PC-9 (cell line): Measurements from ENCODE around the gene CRYL1. TPM values are rescaled to one million over a fixed set of nuclear protein-coding genes. Genes with fewer than 3 reads are reported as not detected.

Experiments used
- BruUV-seq: library from RNA; stranded (reverse); fragments of 400-500 nt; replicated peaks from 2 replicates; lab custom pipeline; 2021; lab: Mats Ljungman, UMichigan
- CTCF ChIA-PET: fragments of 300-600 bp; sonication (Branson Sonifier 250); formaldehyde crosslinking; loops from one replicate; lab custom pipeline; 2022; ENCODE audit warnings: antibody characterized with exemption; lab: Charles Lee
- POLR2A ChIA-PET: fragments of 300-600 bp; sonication (Branson Sonifier 250); formaldehyde crosslinking; loops from one replicate; lab custom pipeline; 2022; ENCODE audit warnings: antibody characterized with exemption; ENCODE audit not compliant: unreplicated experiment; lab: Charles Lee
- DNase-seq, 2 experiments: peaks; one replicate each; pipeline versions ENCODE4 v3.0.0 to v3.0.0-alpha.2; 2015 to 2022; ENCODE audit warnings: mixed read lengths in 1 of 2
- H2AFZ ChIP-seq: fragments of 200-600 bp; sonication (generic); 2 replicates; pipeline ENCODE4 v1.8.1; 2017; ENCODE audit warnings: antibody characterized with exemption
- H3F3A ChIP-seq: fragments of 200-600 bp; sonication (generic); 2 replicates; pipeline ENCODE4 v1.8.1; 2017; ENCODE audit warnings: antibody characterized with exemption, mild to moderate bottlenecking, low read depth; ENCODE audit not compliant: insufficient read depth
- H3K27ac ChIP-seq: fragments of 200-600 bp; sonication (generic); 2 replicates; pipeline ENCODE4 v1.6.1; 2016; ENCODE audit warnings: mixed run types
- H3K27me3 ChIP-seq: fragments of 200-600 bp; sonication (generic); 2 replicates; pipeline ENCODE4 v1.6.1; 2016; ENCODE audit warnings: low read depth, mixed run types; ENCODE audit not compliant: insufficient read depth
- H3K36me3 ChIP-seq: fragments of 200-600 bp; sonication (generic); 2 replicates; pipeline ENCODE4 v1.6.1; 2016; ENCODE audit warnings: low read depth, mixed run types
- H3K4me1 ChIP-seq: fragments of 200-600 bp; sonication (generic); replicated peaks from 2 replicates; pipeline ENCODE4 v1.6.1; 2016; ENCODE audit warnings: mixed run types; ENCODE audit not compliant: insufficient read depth
- H3K4me2 ChIP-seq: fragments of 200-600 bp; sonication (generic); 2 replicates; pipeline ENCODE4 v1.6.1; 2017; ENCODE audit warnings: mixed run types
- H3K4me3 ChIP-seq: fragments of 200-600 bp; sonication (generic); 2 replicates; pipeline ENCODE4 v1.6.1; 2016; ENCODE audit warnings: mixed run types
- H3K79me2 ChIP-seq: fragments of 200-600 bp; sonication (generic); 2 replicates; pipeline ENCODE4 v1.6.1; 2017; ENCODE audit warnings: low read depth, mixed run types
- H3K9me2 ChIP-seq: fragments of 200-600 bp; sonication (generic); 2 replicates; pipeline ENCODE4 v1.8.1; 2017; ENCODE audit warnings: mild to moderate bottlenecking; ENCODE audit not compliant: insufficient read depth
- H3K9me3 ChIP-seq: fragments of 200-600 bp; sonication (generic); 2 replicates; pipeline ENCODE4 v1.8.1; 2016; ENCODE audit warnings: low read depth; ENCODE audit not compliant: insufficient read depth
- H4K20me1 ChIP-seq: fragments of 200-600 bp; sonication (generic); 2 replicates; pipeline ENCODE4 v1.8.1; 2017; ENCODE audit not compliant: insufficient read depth
- EZH2 ChIP-seq: fragments of 200-600 bp; sonication (generic); IDR thresholded peaks from 2 replicates; pipeline ENCODE4 v1.8.0; 2017; ENCODE audit warnings: antibody characterized with exemption, low read depth
- intact Hi-C: fragments of 100-400 bp; cut with micrococcal nuclease; formaldehyde crosslinking; loops from one replicate; pipeline ENCODE4 v1.10.0; 2022; ENCODE audit not compliant: unreplicated experiment
- total RNA-seq: library from RNA; stranded (reverse); gene quantifications from 2 replicates; pipeline ENCODE4 v1.2.3, GENCODE V29; 2021
- TF ChIP-seq, protein P1 (sequence below): fragments of 200-600 bp; sonication (generic); conservative IDR thresholded peaks from 2 replicates; pipeline ENCODE4 v1.6.1; 2017; ENCODE audit warnings: mixed run types, antibody characterized with exemption, mild to moderate bottlenecking, moderate library complexity

Gene CRYL1
- total RNA-seq, 1 experiment from 2014 or later: 8.7 TPM

GRCh38 chr13:20408181-20408580 lies 117.5 kb downstream of the CRYL1 start:
- intact Hi-C loops: no loop called here
- H3F3A ChIP-seq: peaks cover 5% of the 10 kb centered on the region
- H3K9me2 ChIP-seq: no peaks in the 10 kb centered on the region
- no peak for DNase-seq
- TF ChIP-seq, protein P1, sequence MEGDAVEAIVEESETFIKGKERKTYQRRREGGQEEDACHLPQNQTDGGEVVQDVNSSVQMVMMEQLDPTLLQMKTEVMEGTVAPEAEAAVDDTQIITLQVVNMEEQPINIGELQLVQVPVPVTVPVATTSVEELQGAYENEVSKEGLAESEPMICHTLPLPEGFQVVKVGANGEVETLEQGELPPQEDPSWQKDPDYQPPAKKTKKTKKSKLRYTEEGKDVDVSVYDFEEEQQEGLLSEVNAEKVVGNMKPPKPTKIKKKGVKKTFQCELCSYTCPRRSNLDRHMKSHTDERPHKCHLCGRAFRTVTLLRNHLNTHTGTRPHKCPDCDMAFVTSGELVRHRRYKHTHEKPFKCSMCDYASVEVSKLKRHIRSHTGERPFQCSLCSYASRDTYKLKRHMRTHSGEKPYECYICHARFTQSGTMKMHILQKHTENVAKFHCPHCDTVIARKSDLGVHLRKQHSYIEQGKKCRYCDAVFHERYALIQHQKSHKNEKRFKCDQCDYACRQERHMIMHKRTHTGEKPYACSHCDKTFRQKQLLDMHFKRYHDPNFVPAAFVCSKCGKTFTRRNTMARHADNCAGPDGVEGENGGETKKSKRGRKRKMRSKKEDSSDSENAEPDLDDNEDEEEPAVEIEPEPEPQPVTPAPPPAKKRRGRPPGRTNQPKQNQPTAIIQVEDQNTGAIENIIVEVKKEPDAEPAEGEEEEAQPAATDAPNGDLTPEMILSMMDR: no peak
- TF ChIP-seq EZH2: no peak
- no peaks in the 10 kb centered on the region for H4K20me1 ChIP-seq
- H3K27ac ChIP-seq: no peak overlapping the region
- no peak overlapping the region for H2AFZ ChIP-seq
- no TSS peak for BruUV-seq
- H3K9me3 ChIP-seq: no peaks in the 10 kb centered on the region
- no peaks in the 10 kb centered on the region for H3K27me3 ChIP-seq
- CTCF ChIA-PET: no interaction called here
- H3K4me3 ChIP-seq: no peak overlapping the region
- no peaks in the 10 kb centered on the region for H3K79me2 ChIP-seq
- H3K4me2 ChIP-seq: no peak overlapping the region
- H3K36me3 ChIP-seq: no peaks in the 10 kb centered on the region
- H3K4me1 ChIP-seq: peaks cover 13% of the 10 kb centered on the region
- POLR2A ChIA-PET: no interaction called here

GRCh38 chr13:20407759-20408158 lies 117.9 kb downstream of the CRYL1 start:
- Histone ChIP-seq H3K36me3 (no peaks in the 10 kb centered on the region), H3K4me3 (no peak overlapping the region), H3K9me3 (no peaks in the 10 kb centered on the region), H3K27me3 (no peaks in the 10 kb centered on the region), H3K4me2 (no peak overlapping the region), H3F3A (peaks cover 5% of the 10 kb centered on the region), H3K4me1 (peaks cover 17% of the 10 kb centered on the region), H3K27ac (no peak overlapping the region), H3K79me2 (no peaks in the 10 kb centered on the region), H2AFZ (no peak overlapping the region), H4K20me1 (no peaks in the 10 kb centered on the region), H3K9me2 (no peaks in the 10 kb centered on the region)
- POLR2A ChIA-PET: no interaction called here
- CTCF ChIA-PET: no interaction called here
- intact Hi-C loops: no loop called here
- no TSS peak for BruUV-seq
- TF ChIP-seq, protein P1: no peak
- no peak for TF ChIP-seq EZH2
- DNase-seq: no peak

GRCh38 chr13:20405691-20406090 lies 120.0 kb downstream of the CRYL1 start:
- Histone ChIP-seq H3K4me1 (peaks cover 37% of the 10 kb centered on the region), H3K79me2 (no peaks in the 10 kb centered on the region), H3K9me2 (no peaks in the 10 kb centered on the region), H2AFZ (no peak overlapping the region), H3K36me3 (no peaks in the 10 kb centered on the region), H3K9me3 (no peaks in the 10 kb centered on the region), H4K20me1 (no peaks in the 10 kb centered on the region), H3K4me3 (no peak overlapping the region), H3K27ac (no peak overlapping the region), H3K27me3 (no peaks in the 10 kb centered on the region), H3K4me2 (no peak overlapping the region), H3F3A (peaks cover 20% of the 10 kb centered on the region)
- no peak for DNase-seq
- intact Hi-C loops: no loop called here
- TF ChIP-seq, protein P1: no peak
- TF ChIP-seq EZH2: no peak
- BruUV-seq: no TSS peak
- ChIA-PET POLR2A (no interaction called here), CTCF (no interaction called here)
